H1 (cell line): ENCODE data around the gene MBTPS1. TPM values are rescaled to one million over a fixed set of nuclear protein-coding genes. Genes with fewer than 3 reads are reported as not detected.

ENCODE experiments used
- MAFK ChIP-seq: IDR thresholded peaks from 2 replicates; pipeline ENCODE4 v1.6.1; 2012; ENCODE audit warnings: low read depth, mild to moderate bottlenecking, improper control_type of control experiment, low read length
- POU5F1 ChIP-seq: IDR thresholded peaks from 2 replicates; pipeline ENCODE4 v1.6.1; 2011; ENCODE audit warnings: low read depth, mild to moderate bottlenecking, low read length, moderate library complexity
- polyA plus RNA-seq, 7 experiments: library from polyadenylated mRNA; depleted of rRNA in 3 of 7; stranded (reverse) in 5 of 7; unstranded in 2 of 7; fragments of >200 nt in 5 of 7; fragments of 200-250 nt in 2 of 7; gene quantifications; 1 replicate in 5 of 7; 2 replicates in 1 of 7; 4 replicates in 1 of 7; pipeline versions ENCODE4 v1.2.1 to v1.2.3, GENCODE V29; 2011 to 2013; ENCODE audit warnings: missing spikeins in 2 of 7, mixed read lengths in 2 of 7
- total RNA-seq: library from RNA; stranded (reverse); fragmentation: NEBNext Ultra II Directional; extraction: Animal tissue kit (Norgen Biotek cat#: 25700); gene quantifications from 2 replicates; pipeline ENCODE4 v1.2.1, GENCODE V29; 2021
- TF ChIP-seq, protein P1 (sequence below): IDR thresholded peaks from 2 replicates; pipeline ENCODE4 v1.6.1; 2011; ENCODE audit warnings: low read depth, mild to moderate bottlenecking, low read length; ENCODE audit not compliant: insufficient read depth
- TF ChIP-seq, protein P2 (sequence below): fragments of 300-600 bp; sonication (generic); IDR thresholded peaks from 2 replicates; pipeline ENCODE4 v1.7.1; 2012; ENCODE audit warnings: low read length, moderate library complexity, mild to moderate bottlenecking, inconsistent platforms; ENCODE audit not compliant: insufficient replicate concordance

MBTPS1 gene
- total and polyA plus RNA-seq, 2 of the 8 experiments (the other 6 are each of a cell fraction or from before 2014, with no cell fraction given): 30.6 to 53.3 TPM

DNA sequence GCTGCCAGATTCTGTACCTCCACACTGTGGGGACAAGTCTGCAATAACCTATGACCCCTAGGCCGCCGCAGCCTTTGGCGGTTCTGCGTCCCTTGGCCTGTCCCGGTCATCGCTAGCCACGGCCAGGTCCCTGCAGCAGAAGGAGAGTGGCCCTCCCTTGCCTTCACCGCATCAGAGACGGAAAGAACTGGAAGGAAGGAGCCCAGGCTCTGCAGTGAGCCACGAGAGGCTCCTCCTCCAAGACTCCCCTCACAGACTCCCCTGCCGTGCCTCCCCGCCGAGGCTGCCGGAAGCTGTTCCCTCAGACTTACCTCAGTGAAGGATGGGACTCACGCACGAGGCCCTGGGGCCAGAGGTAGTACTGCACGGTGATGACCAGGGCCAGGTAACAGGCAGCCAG is 85.2 kb downstream of the MBTPS1 start (continued):
- TF ChIP-seq, protein P1, sequence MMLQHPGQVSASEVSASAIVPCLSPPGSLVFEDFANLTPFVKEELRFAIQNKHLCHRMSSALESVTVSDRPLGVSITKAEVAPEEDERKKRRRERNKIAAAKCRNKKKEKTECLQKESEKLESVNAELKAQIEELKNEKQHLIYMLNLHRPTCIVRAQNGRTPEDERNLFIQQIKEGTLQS: no peak
- TF ChIP-seq POU5F1 (no peak), MAFK (no peak)
- TF ChIP-seq, protein P2, sequence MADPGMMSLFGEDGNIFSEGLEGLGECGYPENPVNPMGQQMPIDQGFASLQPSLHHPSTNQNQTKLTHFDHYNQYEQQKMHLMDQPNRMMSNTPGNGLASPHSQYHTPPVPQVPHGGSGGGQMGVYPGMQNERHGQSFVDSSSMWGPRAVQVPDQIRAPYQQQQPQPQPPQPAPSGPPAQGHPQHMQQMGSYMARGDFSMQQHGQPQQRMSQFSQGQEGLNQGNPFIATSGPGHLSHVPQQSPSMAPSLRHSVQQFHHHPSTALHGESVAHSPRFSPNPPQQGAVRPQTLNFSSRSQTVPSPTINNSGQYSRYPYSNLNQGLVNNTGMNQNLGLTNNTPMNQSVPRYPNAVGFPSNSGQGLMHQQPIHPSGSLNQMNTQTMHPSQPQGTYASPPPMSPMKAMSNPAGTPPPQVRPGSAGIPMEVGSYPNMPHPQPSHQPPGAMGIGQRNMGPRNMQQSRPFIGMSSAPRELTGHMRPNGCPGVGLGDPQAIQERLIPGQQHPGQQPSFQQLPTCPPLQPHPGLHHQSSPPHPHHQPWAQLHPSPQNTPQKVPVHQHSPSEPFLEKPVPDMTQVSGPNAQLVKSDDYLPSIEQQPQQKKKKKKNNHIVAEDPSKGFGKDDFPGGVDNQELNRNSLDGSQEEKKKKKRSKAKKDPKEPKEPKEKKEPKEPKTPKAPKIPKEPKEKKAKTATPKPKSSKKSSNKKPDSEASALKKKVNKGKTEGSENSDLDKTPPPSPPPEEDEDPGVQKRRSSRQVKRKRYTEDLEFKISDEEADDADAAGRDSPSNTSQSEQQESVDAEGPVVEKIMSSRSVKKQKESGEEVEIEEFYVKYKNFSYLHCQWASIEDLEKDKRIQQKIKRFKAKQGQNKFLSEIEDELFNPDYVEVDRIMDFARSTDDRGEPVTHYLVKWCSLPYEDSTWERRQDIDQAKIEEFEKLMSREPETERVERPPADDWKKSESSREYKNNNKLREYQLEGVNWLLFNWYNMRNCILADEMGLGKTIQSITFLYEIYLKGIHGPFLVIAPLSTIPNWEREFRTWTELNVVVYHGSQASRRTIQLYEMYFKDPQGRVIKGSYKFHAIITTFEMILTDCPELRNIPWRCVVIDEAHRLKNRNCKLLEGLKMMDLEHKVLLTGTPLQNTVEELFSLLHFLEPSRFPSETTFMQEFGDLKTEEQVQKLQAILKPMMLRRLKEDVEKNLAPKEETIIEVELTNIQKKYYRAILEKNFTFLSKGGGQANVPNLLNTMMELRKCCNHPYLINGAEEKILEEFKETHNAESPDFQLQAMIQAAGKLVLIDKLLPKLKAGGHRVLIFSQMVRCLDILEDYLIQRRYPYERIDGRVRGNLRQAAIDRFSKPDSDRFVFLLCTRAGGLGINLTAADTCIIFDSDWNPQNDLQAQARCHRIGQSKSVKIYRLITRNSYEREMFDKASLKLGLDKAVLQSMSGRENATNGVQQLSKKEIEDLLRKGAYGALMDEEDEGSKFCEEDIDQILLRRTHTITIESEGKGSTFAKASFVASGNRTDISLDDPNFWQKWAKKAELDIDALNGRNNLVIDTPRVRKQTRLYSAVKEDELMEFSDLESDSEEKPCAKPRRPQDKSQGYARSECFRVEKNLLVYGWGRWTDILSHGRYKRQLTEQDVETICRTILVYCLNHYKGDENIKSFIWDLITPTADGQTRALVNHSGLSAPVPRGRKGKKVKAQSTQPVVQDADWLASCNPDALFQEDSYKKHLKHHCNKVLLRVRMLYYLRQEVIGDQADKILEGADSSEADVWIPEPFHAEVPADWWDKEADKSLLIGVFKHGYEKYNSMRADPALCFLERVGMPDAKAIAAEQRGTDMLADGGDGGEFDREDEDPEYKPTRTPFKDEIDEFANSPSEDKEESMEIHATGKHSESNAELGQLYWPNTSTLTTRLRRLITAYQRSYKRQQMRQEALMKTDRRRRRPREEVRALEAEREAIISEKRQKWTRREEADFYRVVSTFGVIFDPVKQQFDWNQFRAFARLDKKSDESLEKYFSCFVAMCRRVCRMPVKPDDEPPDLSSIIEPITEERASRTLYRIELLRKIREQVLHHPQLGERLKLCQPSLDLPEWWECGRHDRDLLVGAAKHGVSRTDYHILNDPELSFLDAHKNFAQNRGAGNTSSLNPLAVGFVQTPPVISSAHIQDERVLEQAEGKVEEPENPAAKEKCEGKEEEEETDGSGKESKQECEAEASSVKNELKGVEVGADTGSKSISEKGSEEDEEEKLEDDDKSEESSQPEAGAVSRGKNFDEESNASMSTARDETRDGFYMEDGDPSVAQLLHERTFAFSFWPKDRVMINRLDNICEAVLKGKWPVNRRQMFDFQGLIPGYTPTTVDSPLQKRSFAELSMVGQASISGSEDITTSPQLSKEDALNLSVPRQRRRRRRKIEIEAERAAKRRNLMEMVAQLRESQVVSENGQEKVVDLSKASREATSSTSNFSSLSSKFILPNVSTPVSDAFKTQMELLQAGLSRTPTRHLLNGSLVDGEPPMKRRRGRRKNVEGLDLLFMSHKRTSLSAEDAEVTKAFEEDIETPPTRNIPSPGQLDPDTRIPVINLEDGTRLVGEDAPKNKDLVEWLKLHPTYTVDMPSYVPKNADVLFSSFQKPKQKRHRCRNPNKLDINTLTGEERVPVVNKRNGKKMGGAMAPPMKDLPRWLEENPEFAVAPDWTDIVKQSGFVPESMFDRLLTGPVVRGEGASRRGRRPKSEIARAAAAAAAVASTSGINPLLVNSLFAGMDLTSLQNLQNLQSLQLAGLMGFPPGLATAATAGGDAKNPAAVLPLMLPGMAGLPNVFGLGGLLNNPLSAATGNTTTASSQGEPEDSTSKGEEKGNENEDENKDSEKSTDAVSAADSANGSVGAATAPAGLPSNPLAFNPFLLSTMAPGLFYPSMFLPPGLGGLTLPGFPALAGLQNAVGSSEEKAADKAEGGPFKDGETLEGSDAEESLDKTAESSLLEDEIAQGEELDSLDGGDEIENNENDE: no peak
